Neural cell (in vitro differentiated cells): ENCODE data around the gene TBC1D8. TPM values are rescaled to one million over a fixed set of nuclear protein-coding genes. Genes with fewer than 3 reads are reported as not detected.

Experiments
- H2AFZ ChIP-seq: fragments of 200-600, 300-800 bp; sonication (generic), shearing (Covaris generic); 2 replicates; pipeline ENCODE4 v1.6.0; 2014; ENCODE audit warnings: low read depth, mild to moderate bottlenecking, antibody characterized with exemption, low read length, moderate library complexity
- H3F3A ChIP-seq: fragments of 200-600 bp; shearing (Covaris generic); 2 replicates; pipeline ENCODE4 v1.6.1; 2016; ENCODE audit warnings: mild to moderate bottlenecking, moderate library complexity, mixed read lengths, antibody characterized with exemption, low read length; ENCODE audit not compliant: insufficient read depth, poor library complexity, severe bottlenecking
- H3K27ac ChIP-seq: fragments of 200-600, 300-800 bp; sonication (generic), shearing (Covaris generic); 2 replicates; pipeline ENCODE4 v1.5.1; 2014; ENCODE audit warnings: mild to moderate bottlenecking, low read length, moderate library complexity
- H3K27me3 ChIP-seq: fragments of 300-800, 200-600 bp; sonication (generic), shearing (Covaris generic); 2 replicates; pipeline ENCODE4 v1.6.0; 2014; ENCODE audit warnings: mild to moderate bottlenecking, low read depth, low read length, moderate library complexity; ENCODE audit not compliant: insufficient read depth
- H3K36me3 ChIP-seq: fragments of 300-800, 200-600 bp; sonication (generic), shearing (Covaris generic); 2 replicates; pipeline ENCODE4 v1.5.1; 2014; ENCODE audit warnings: mild to moderate bottlenecking, antibody characterized with exemption, low read length, moderate library complexity; ENCODE audit not compliant: insufficient read depth
- H3K4me2 ChIP-seq: fragments of 300-800, 200-600 bp; sonication (generic), shearing (Covaris generic); 2 replicates; pipeline ENCODE4 v1.6.0; 2014; ENCODE audit warnings: mild to moderate bottlenecking, low read length
- H3K4me3 ChIP-seq: fragments of 300-800, 200-600 bp; sonication (generic), shearing (Covaris generic); 2 replicates; pipeline ENCODE4 v1.5.1; 2014; ENCODE audit warnings: mild to moderate bottlenecking, low read length, moderate library complexity
- H3K79me2 ChIP-seq: fragments of 200-600 bp; shearing (Covaris generic); replicated peaks from 2 replicates; pipeline ENCODE4 v1.6.0; 2014; ENCODE audit warnings: mild to moderate bottlenecking, low read length, moderate library complexity; ENCODE audit not compliant: insufficient read depth
- H3K9ac ChIP-seq: fragments of 300-800, 200-600 bp; sonication (generic), shearing (Covaris generic); 2 replicates; pipeline ENCODE4 v1.6.1; 2016; ENCODE audit warnings: mild to moderate bottlenecking, low read length, mixed read lengths
- H3K9me2 ChIP-seq: fragments of 200-600 bp; shearing (Covaris generic); 2 replicates; pipeline ENCODE4 v1.6.1; 2016; ENCODE audit warnings: mild to moderate bottlenecking, low read length, mixed read lengths; ENCODE audit not compliant: insufficient read depth
- H3K9me3 ChIP-seq: fragments of 200-600, 300-800 bp; sonication (generic), shearing (Covaris generic); 2 replicates; pipeline ENCODE4 v1.6.1; 2016; ENCODE audit warnings: mild to moderate bottlenecking, mixed run types, low read length, moderate library complexity, mixed read lengths
- H4K20me1 ChIP-seq: fragments of 200-600 bp; shearing (Covaris generic); 2 replicates; pipeline ENCODE4 v1.6.1; 2016; ENCODE audit warnings: mild to moderate bottlenecking, mixed run types; ENCODE audit not compliant: insufficient read depth
- EP300 ChIP-seq: fragments of 450-650 bp; conservative IDR thresholded peaks from 2 replicates; pipeline ENCODE4 v1.6.1; 2014; ENCODE audit warnings: antibody characterized with exemption, mild to moderate bottlenecking, moderate library complexity; ENCODE audit not compliant: poor library complexity, severe bottlenecking
- EZH2 ChIP-seq: fragments of 200-600, 300-800 bp; shearing (Covaris generic), sonication (generic); IDR thresholded peaks from 2 replicates; pipeline ENCODE4 v1.6.1; 2014; ENCODE audit warnings: antibody characterized with exemption, low read length, borderline replicate concordance, mild to moderate bottlenecking; ENCODE audit not compliant: insufficient read depth, poor library complexity, severe bottlenecking
- MXI1 ChIP-seq: fragments of 450-650 bp; conservative IDR thresholded peaks from 2 replicates; pipeline ENCODE4 v1.6.1; 2014; ENCODE audit warnings: antibody characterized with exemption, mild to moderate bottlenecking; ENCODE audit not compliant: poor library complexity, severe bottlenecking
- POLR2AphosphoS5 ChIP-seq: IDR thresholded peaks from 2 replicates; pipeline ENCODE4 v1.6.1; 2012
- RAD21 ChIP-seq: fragments of 450-650 bp; conservative IDR thresholded peaks from 2 replicates; pipeline ENCODE4 v1.6.1; 2014; ENCODE audit warnings: antibody characterized with exemption, mild to moderate bottlenecking, moderate library complexity
- REST ChIP-seq: IDR thresholded peaks from 2 replicates; pipeline ENCODE4 v1.6.1; 2012; ENCODE audit warnings: borderline replicate concordance
- SMC3 ChIP-seq: fragments of 450-650 bp; conservative IDR thresholded peaks from 2 replicates; pipeline ENCODE4 v1.6.1; 2014; ENCODE audit warnings: antibody characterized with exemption, mild to moderate bottlenecking, moderate library complexity; ENCODE audit not compliant: poor library complexity
- TAF1 ChIP-seq: IDR thresholded peaks from 2 replicates; pipeline ENCODE4 v1.6.1; 2012; ENCODE audit warnings: low read depth
- polyA plus RNA-seq: library from polyadenylated mRNA; depleted of rRNA; stranded (reverse); fragments of >200 nt; gene quantifications from 2 replicates; pipeline ENCODE4 v1.2.3, GENCODE V29; 2014
- TF ChIP-seq, protein P1 (sequence below): fragments of 450-650 bp; IDR thresholded peaks from 2 replicates; pipeline ENCODE4 v1.5.1; 2014; ENCODE audit warnings: antibody characterized with exemption, mild to moderate bottlenecking, moderate library complexity; ENCODE audit not compliant: poor library complexity, severe bottlenecking

TBC1D8 gene
- polyA plus RNA-seq, 1 donor from 2014 or later = 5.3 TPM

DNA sequence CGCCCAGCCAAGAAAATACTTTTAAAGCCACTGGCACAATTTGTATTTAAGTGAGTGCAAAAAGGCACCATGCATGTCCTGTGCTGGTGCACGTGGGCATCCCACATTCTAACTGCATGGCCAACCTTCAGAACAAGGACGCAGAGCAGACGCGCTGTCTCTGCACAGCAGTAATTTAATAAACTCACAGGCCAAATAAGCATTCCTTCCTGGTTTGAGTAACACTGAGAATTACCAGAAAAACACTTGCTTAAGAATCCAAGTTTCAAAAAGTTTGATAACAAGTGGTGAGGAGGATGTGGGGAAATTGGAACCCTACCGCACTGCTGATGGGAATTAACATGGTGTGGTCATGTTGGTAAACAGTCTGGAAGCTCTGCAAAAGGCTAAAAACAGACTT, 110.4 kb downstream of the TBC1D8 start:
- H3K9ac ChIP-seq = no peak overlapping the region
- no peaks in the 10 kb centered on the region for H3K9me2 ChIP-seq
- H3K4me3 ChIP-seq = no peak overlapping the region
- no peak overlapping the region for H3K27ac ChIP-seq
- no peaks in the 10 kb centered on the region for H3K36me3 ChIP-seq
- H3K9me3 ChIP-seq = no peaks in the 10 kb centered on the region
- H3F3A ChIP-seq = no peaks in the 10 kb centered on the region
- H3K4me2 ChIP-seq = no peak overlapping the region
- no peaks in the 10 kb centered on the region for H3K27me3 ChIP-seq
- no peak for TF ChIP-seq RAD21
- no peak overlapping the region for H2AFZ ChIP-seq
- no peaks in the 10 kb centered on the region for H4K20me1 ChIP-seq
- no peaks in the 10 kb centered on the region for H3K79me2 ChIP-seq

DNA sequence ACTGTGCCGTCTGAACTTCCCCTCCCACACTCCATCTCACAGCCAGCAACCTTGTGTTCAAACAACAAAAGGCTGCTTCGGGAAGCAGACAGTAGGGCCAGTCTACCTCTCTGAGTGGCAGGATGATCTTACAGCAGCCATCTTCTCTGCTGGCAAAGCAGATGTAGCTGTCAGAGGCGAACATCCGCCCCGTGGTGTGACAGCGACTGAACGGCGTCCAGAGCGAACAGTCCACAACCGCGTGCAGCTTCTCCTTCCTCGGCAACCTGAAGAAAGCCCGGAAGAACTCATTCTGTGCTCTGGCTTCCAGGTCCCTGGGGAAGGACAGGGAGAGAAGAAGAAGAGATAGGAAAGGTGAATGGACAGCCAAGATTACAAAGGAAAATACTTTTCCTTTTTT, 111.1 kb downstream of the TBC1D8 start:
- no peak overlapping the region for H3K9ac ChIP-seq
- H4K20me1 ChIP-seq = no peaks in the 10 kb centered on the region
- H3K9me3 ChIP-seq = no peaks in the 10 kb centered on the region
- TF ChIP-seq TAF1 (no peak), MXI1 (no peak), POLR2AphosphoS5 (no peak), RAD21 (no peak), SMC3 (no peak), REST (no peak), EP300 (no peak)
- TF ChIP-seq, protein P1, sequence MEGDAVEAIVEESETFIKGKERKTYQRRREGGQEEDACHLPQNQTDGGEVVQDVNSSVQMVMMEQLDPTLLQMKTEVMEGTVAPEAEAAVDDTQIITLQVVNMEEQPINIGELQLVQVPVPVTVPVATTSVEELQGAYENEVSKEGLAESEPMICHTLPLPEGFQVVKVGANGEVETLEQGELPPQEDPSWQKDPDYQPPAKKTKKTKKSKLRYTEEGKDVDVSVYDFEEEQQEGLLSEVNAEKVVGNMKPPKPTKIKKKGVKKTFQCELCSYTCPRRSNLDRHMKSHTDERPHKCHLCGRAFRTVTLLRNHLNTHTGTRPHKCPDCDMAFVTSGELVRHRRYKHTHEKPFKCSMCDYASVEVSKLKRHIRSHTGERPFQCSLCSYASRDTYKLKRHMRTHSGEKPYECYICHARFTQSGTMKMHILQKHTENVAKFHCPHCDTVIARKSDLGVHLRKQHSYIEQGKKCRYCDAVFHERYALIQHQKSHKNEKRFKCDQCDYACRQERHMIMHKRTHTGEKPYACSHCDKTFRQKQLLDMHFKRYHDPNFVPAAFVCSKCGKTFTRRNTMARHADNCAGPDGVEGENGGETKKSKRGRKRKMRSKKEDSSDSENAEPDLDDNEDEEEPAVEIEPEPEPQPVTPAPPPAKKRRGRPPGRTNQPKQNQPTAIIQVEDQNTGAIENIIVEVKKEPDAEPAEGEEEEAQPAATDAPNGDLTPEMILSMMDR = no peak
- H3K36me3 ChIP-seq = no peaks in the 10 kb centered on the region
- no peak overlapping the region for H3K27ac ChIP-seq
- no peak overlapping the region for H2AFZ ChIP-seq
- H3K79me2 ChIP-seq = no peaks in the 10 kb centered on the region
- H3K4me2 ChIP-seq = no peak overlapping the region
- no peaks in the 10 kb centered on the region for H3K27me3 ChIP-seq
- no peaks in the 10 kb centered on the region for H3K9me2 ChIP-seq
- no peak overlapping the region for H3K4me3 ChIP-seq
- no peaks in the 10 kb centered on the region for H3F3A ChIP-seq

DNA sequence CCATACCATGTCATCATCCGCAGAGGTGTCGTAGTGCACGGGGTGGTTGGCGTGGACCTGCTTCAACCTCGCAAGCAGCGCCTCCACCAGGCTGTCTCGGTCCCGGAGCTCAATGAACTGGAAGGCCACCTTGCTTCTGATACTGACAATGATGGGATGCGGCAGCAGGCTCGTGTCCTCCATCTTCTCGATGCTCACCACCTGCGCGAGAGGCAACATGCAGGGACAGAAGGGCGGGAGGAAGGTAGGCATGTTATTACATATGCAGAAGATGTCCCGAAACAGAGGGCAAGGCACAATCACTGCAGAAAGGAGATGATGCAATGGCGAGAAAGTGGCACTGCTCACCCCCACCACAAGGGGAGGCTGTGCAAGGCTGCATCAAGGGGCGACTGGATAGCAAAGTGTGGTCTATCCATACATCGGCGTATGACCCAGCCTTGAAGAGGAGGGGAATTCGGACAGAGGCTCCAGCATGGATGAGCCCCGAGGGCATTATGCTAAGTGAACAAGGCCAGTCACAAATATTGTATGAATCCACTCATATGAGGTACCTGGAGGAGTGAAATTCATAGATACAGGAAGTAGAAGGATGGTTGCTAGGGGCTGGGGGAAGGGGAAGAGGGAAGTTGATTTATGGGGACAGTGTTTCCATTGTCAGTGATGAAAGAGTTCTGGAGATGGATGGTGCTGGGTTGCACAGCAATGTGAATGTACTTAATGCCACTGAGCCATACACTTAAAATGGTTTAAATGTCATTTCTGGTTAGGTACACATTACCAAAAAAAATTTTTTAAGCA, 112.5 kb downstream of the TBC1D8 start:
- Histone ChIP-seq H3K27ac (no peak overlapping the region), H3K4me2 (no peak overlapping the region), H3K79me2 (no peaks in the 10 kb centered on the region), H3K36me3 (no peaks in the 10 kb centered on the region), H3K27me3 (no peaks in the 10 kb centered on the region), H3K4me3 (no peak overlapping the region), H2AFZ (no peak overlapping the region), H3K9ac (no peak overlapping the region), H3K9me3 (no peaks in the 10 kb centered on the region), H3K9me2 (no peaks in the 10 kb centered on the region), H4K20me1 (no peaks in the 10 kb centered on the region), H3F3A (no peaks in the 10 kb centered on the region)
- TF ChIP-seq EP300 = no peak
- no peak for TF ChIP-seq SMC3
- TF ChIP-seq EZH2 = no peak
- no peak for TF ChIP-seq MXI1
- TF ChIP-seq REST = no peak
- TF ChIP-seq, protein P1 = no peak
- no peak for TF ChIP-seq TAF1
- no peak for TF ChIP-seq POLR2AphosphoS5
- no peak for TF ChIP-seq RAD21
